HepG2 (cell line): ENCODE results near the gene RRP36. TPM values are rescaled to one million over a fixed set of nuclear protein-coding genes. Genes with fewer than 3 reads are reported as not detected.

Experiments
- CHD2 ChIP-seq: IDR thresholded peaks from 2 replicates; pipeline ENCODE4 v1.6.1; 2011; ENCODE audit warnings: low read depth, low read length, improper control_type of control experiment
- GZF1 ChIP-seq: sonication (generic); formaldehyde crosslinking; IDR thresholded peaks from 2 replicates; pipeline ENCODE4 v1.5.1; 2020; ENCODE audit warnings: mild to moderate bottlenecking, missing genetic modification reagents
- KDM2A ChIP-seq: sonication (generic); formaldehyde crosslinking; IDR thresholded peaks from 2 replicates; pipeline ENCODE4 v1.4.0; 2020; ENCODE audit warnings: low read depth, missing genetic modification reagents, borderline replicate concordance
- MAZ ChIP-seq, 2 experiments: sonication (generic) in 1 of 2; formaldehyde crosslinking in 1 of 2; IDR thresholded peaks; 2 replicates each; pipeline versions ENCODE4 v1.5.0 to v1.6.1; 2012 to 2020; ENCODE audit warnings: low read depth in 2 of 2, mild to moderate bottlenecking in 2 of 2, borderline replicate concordance in 1 of 2, improper control_type of control experiment in 1 of 2, low read length in 1 of 2, missing genetic modification reagents in 1 of 2, moderate library complexity in 1 of 2
- PHF20 ChIP-seq: sonication (generic); formaldehyde crosslinking; IDR thresholded peaks from 2 replicates; pipeline ENCODE4 v1.5.0; 2020; ENCODE audit warnings: mild to moderate bottlenecking, missing genetic modification reagents
- POLR2A ChIP-seq, 2 experiments: IDR thresholded peaks; 2 replicates each; pipeline ENCODE4 v1.6.1; 2011; ENCODE audit warnings: low read depth in 2 of 2, low read length in 2 of 2, mild to moderate bottlenecking in 1 of 2, moderate library complexity in 1 of 2; ENCODE audit not compliant: insufficient read depth in 1 of 2
- SNRNP70 ChIP-seq: fragments of 200-400 bp; formaldehyde crosslinking; IDR thresholded peaks from 2 replicates; pipeline ENCODE4 v1.6.1; 2017; ENCODE audit warnings: mild to moderate bottlenecking, low read depth, low read length, moderate library complexity
- STAT5B ChIP-seq: sonication (generic); formaldehyde crosslinking; IDR thresholded peaks from 2 replicates; pipeline ENCODE4 v1.4.0; 2020; ENCODE audit warnings: missing genetic modification reagents
- YEATS4 ChIP-seq: sonication (generic); formaldehyde crosslinking; IDR thresholded peaks from 2 replicates; pipeline ENCODE4 v1.4.0; 2020; ENCODE audit warnings: missing genetic modification reagents, borderline replicate concordance
- ZNF260 ChIP-seq: sonication (generic); formaldehyde crosslinking; IDR thresholded peaks from 2 replicates; pipeline ENCODE4 v1.4.0; 2020; ENCODE audit warnings: missing genetic modification reagents, low read depth, mild to moderate bottlenecking, borderline replicate concordance
- ZNF276 ChIP-seq: sonication (generic); formaldehyde crosslinking; IDR thresholded peaks from 2 replicates; pipeline ENCODE4 v1.4.0; 2020; ENCODE audit warnings: mild to moderate bottlenecking, low read depth, missing genetic modification reagents
- ZNF317 ChIP-seq: sonication (generic); formaldehyde crosslinking; IDR thresholded peaks from 2 replicates; pipeline ENCODE4 v1.5.0; 2020; ENCODE audit warnings: mild to moderate bottlenecking, missing genetic modification reagents
- ZNF34 ChIP-seq: sonication (generic); formaldehyde crosslinking; IDR thresholded peaks from 2 replicates; pipeline ENCODE4 v1.4.0; 2020; ENCODE audit warnings: mild to moderate bottlenecking, missing genetic modification reagents, borderline replicate concordance
- ZNF546 ChIP-seq: sonication (generic); formaldehyde crosslinking; conservative IDR thresholded peaks from 2 replicates; pipeline ENCODE4 v1.8.1; 2023; ENCODE audit warnings: mild to moderate bottlenecking, missing genetic modification reagents
- ZNF570 ChIP-seq: sonication (generic); formaldehyde crosslinking; IDR thresholded peaks from 2 replicates; pipeline ENCODE4 v1.4.0; 2020; ENCODE audit warnings: mild to moderate bottlenecking, missing genetic modification reagents, borderline replicate concordance
- polyA plus RNA-seq, 8 experiments: library from polyadenylated mRNA; depleted of rRNA in 3 of 8; stranded (reverse) in 7 of 8; unstranded in 1 of 8; fragments of >200 nt; fragmentation: Illumina TruSeq in 4 of 8; extraction: Trizol in 4 of 8; gene quantifications; 2 replicates each; pipeline versions ENCODE4 v1.2.1 to v1.2.3, GENCODE V29; 2011 to 2016; ENCODE audit warnings: low read depth in 4 of 8, missing spikeins in 1 of 8, mixed read lengths in 1 of 8; ENCODE audit not compliant: insufficient read depth in 1 of 8
- total RNA-seq, 5 experiments: library from RNA; depleted of rRNA; stranded (reverse); fragments of >200 nt; fragmentation: Illumina TruSeq; extraction: Trizol; gene quantifications; 2 replicates each; pipeline ENCODE4 v1.2.3, GENCODE V29; 2016; ENCODE audit warnings: low read depth in 1 of 5
- TF ChIP-seq, protein P1 (sequence below): sonication (generic); formaldehyde crosslinking; IDR thresholded peaks from 2 replicates; pipeline ENCODE4 v1.4.0; 2020; ENCODE audit warnings: missing genetic modification reagents, borderline replicate concordance
- TF ChIP-seq, protein P2 (sequence below): sonication (generic); formaldehyde crosslinking; IDR thresholded peaks from 2 replicates; pipeline ENCODE4 v1.4.0; 2020; ENCODE audit warnings: low read depth, mild to moderate bottlenecking, missing genetic modification reagents
- TF ChIP-seq, protein P3 (sequence below): sonication (generic); formaldehyde crosslinking; IDR thresholded peaks from 2 replicates; pipeline ENCODE4 v1.8.0; 2022; ENCODE audit warnings: mild to moderate bottlenecking, missing genetic modification reagents, borderline replicate concordance
- TF ChIP-seq, protein P4 (sequence below): sonication (generic); formaldehyde crosslinking; IDR thresholded peaks from 2 replicates; pipeline ENCODE4 v1.5.1; 2020; ENCODE audit warnings: missing genetic modification reagents, mild to moderate bottlenecking, borderline replicate concordance

Gene RRP36
- total and polyA plus RNA-seq, 2 of the 13 experiments (the other 11 are each of a cell fraction or from before 2014, with no cell fraction given), result 29.5 to 144 TPM

DNA sequence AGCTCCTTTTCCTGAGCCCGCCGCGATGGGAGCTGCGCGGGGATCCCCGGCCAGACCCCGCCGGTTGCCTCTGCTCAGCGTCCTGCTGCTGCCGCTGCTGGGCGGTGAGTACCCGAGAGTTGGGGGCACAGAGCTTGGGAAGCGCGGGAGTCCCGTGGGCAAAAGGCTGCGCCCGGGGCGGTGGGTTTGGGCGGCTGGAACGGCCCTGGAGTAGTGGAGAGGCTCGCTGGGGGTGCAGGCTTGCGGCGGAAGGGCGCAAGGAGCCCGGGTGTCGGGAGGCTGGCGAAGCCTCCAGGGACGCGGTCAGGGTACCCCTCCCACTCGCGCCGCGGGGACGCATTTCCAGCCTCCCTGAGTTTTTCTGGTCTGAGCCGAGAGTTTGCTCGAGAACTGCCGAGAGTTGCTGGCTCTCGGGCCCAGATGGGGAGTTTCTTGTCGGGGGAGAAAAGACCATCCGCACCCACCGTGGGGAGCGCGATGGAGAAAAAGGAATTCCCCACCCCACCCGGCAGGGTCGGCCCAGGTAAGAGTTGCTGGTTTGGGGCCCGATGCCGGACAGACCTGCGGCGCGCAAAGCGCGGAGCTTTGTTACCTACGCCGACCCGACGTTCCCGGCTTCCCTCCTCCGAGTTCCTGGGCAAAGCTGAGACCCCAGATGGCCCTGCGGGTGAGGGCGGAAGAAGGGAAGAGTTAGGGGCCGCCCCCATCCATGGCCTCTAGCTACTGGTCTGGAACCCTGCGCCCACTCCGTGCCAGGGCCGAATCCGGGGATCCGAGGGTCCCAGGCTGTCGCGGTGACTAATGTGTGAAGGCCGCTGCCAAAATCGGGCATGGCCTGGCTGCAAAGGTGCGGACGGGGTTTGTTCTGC lies 55.3 kb downstream of the RRP36 start (continued):
- TF ChIP-seq, protein P1, sequence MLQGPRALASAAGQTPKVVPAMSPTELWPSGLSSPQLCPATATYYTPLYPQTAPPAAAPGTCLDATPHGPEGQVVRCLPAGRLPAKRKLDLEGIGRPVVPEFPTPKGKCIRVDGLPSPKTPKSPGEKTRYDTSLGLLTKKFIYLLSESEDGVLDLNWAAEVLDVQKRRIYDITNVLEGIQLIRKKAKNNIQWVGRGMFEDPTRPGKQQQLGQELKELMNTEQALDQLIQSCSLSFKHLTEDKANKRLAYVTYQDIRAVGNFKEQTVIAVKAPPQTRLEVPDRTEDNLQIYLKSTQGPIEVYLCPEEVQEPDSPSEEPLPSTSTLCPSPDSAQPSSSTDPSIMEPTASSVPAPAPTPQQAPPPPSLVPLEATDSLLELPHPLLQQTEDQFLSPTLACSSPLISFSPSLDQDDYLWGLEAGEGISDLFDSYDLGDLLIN (CRISPR knock-in tag), result peak; percentile 12; the same call in 1 of the 2 replicates
- TF ChIP-seq ZNF570 (CRISPR knock-in tag), result peak; percentile 28; the same call in 1 of the 2 replicates
- 0 out of 2 replicates have a peak, but pooled peaks have one; percentile 36 for TF ChIP-seq ZNF317 (CRISPR knock-in tag)
- peak; percentile 24 to 32; a peak in 1 of 4 replicates for TF ChIP-seq POLR2A (IDR thresholded peaks at IDR 0.05; ENCODE audit: insufficient read depth in 1 of 2, low read depth in 2 of 2, low read length in 2 of 2)
- peak; percentile 16; the same call in 1 of the 2 replicates for TF ChIP-seq ZNF276 (CRISPR knock-in tag)
- peak; percentile 18; the same call in 1 of the 2 replicates for TF ChIP-seq GZF1 (CRISPR knock-in tag)
- TF ChIP-seq, protein P2, sequence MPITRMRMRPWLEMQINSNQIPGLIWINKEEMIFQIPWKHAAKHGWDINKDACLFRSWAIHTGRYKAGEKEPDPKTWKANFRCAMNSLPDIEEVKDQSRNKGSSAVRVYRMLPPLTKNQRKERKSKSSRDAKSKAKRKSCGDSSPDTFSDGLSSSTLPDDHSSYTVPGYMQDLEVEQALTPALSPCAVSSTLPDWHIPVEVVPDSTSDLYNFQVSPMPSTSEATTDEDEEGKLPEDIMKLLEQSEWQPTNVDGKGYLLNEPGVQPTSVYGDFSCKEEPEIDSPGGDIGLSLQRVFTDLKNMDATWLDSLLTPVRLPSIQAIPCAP (CRISPR knock-in tag), result 0 out of 2 replicates have a peak, but pooled peaks have one; percentile 55
- TF ChIP-seq, protein P3, sequence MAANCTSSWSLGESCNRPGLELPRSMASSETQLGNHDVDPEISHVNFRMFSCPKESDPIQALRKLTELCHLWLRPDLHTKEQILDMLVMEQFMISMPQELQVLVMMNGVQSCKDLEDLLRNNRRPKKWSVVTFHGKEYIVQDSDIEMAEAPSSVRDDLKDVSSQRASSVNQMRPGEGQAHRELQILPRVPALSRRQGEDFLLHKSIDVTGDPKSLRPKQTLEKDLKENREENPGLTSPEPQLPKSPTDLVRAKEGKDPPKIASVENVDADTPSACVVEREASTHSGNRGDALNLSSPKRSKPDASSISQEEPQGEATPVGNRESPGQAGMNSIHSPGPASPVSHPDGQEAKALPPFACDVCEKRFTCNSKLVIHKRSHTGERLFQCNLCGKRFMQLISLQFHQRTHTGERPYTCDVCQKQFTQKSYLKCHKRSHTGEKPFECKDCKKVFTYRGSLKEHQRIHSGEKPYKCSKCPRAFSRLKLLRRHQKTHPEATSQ (CRISPR knock-in tag), result 0 out of 2 replicates have a peak, but pooled peaks have one; percentile 51
- TF ChIP-seq KDM2A, result peak; percentile 61; the same call in 1 of the 2 replicates
- peak; percentile 71; the same call in 1 of the 2 replicates for TF ChIP-seq ZNF34 (CRISPR knock-in tag)
- TF ChIP-seq ZNF546 (CRISPR knock-in tag), result peak; percentile 67; the same call in 1 of the 2 replicates
- no peak for TF ChIP-seq CHD2
- peak; percentile 56; the same call in 1 of the 2 replicates for TF ChIP-seq YEATS4 (CRISPR knock-in tag)
- no peak for TF ChIP-seq MAZ (IDR thresholded peaks at IDR 0.05; ENCODE audit: borderline replicate concordance, low read depth, low read length)
- peak; percentile 53 for TF ChIP-seq MAZ (CRISPR knock-in tag; IDR thresholded peaks at IDR 0.05; ENCODE audit: low read depth)
- peak; percentile 33; the same call in 1 of the 2 replicates for TF ChIP-seq PHF20
- TF ChIP-seq, protein P4, sequence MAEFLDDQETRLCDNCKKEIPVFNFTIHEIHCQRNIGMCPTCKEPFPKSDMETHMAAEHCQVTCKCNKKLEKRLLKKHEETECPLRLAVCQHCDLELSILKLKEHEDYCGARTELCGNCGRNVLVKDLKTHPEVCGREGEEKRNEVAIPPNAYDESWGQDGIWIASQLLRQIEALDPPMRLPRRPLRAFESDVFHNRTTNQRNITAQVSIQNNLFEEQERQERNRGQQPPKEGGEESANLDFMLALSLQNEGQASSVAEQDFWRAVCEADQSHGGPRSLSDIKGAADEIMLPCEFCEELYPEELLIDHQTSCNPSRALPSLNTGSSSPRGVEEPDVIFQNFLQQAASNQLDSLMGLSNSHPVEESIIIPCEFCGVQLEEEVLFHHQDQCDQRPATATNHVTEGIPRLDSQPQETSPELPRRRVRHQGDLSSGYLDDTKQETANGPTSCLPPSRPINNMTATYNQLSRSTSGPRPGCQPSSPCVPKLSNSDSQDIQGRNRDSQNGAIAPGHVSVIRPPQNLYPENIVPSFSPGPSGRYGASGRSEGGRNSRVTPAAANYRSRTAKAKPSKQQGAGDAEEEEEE (CRISPR knock-in tag), result peak; percentile 62; the same call in 1 of the 2 replicates
- no peak for TF ChIP-seq STAT5B (CRISPR knock-in tag)
- TF ChIP-seq SNRNP70, result no peak
- TF ChIP-seq ZNF260 (CRISPR knock-in tag), result no peak
